HEK293 (cell line): ENCODE measurements around the gene ABR.

Experiments
- PATZ1 ChIP-seq: fragments of 450-650 bp; formaldehyde crosslinking; IDR thresholded peaks from 2 replicates; pipeline ENCODE4 v1.5.1; 2016; ENCODE audit warnings: missing biosample characterization, missing genetic modification characterization
- YY1 ChIP-seq: fragments of 450-650 bp; formaldehyde crosslinking; IDR thresholded peaks from 2 replicates; pipeline ENCODE4 v1.5.1; 2018; ENCODE audit warnings: missing biosample characterization, missing genetic modification characterization
- ZNF133 ChIP-seq: fragments of 450-650 bp; formaldehyde crosslinking; IDR thresholded peaks from 2 replicates; pipeline ENCODE4 v1.5.1; 2016; ENCODE audit warnings: missing biosample characterization, missing genetic modification characterization
- ZNF211 ChIP-seq: fragments of 450-650 bp; formaldehyde crosslinking; IDR thresholded peaks from 2 replicates; pipeline ENCODE4 v1.5.1; 2016; ENCODE audit warnings: low read depth, missing biosample characterization, missing genetic modification characterization
- ZNF274 ChIP-seq, 2 experiments: fragments of 200-500 bp in 1 of 2; fragments of 450-650 bp in 1 of 2; sonication (Bioruptor generic) in 1 of 2; formaldehyde crosslinking in 1 of 2; IDR thresholded peaks; 2 replicates each; pipeline versions ENCODE4 v1.5.1 to v1.6.1; 2014 to 2016; ENCODE audit warnings: borderline replicate concordance in 1 of 2, inconsistent platforms in 1 of 2, low read length in 1 of 2, missing biosample characterization in 1 of 2, missing genetic modification characterization in 1 of 2
- ZNF416 ChIP-seq: fragments of 450-650 bp; formaldehyde crosslinking; IDR thresholded peaks from 2 replicates; pipeline ENCODE4 v1.5.1; 2016; ENCODE audit warnings: missing biosample characterization, missing genetic modification characterization
- ZNF629 ChIP-seq: fragments of 450-650 bp; formaldehyde crosslinking; IDR thresholded peaks from 2 replicates; pipeline ENCODE4 v1.5.1; 2017; ENCODE audit warnings: missing biosample characterization, missing genetic modification characterization
- ZNF654 ChIP-seq: fragments of 450-650 bp; formaldehyde crosslinking; IDR thresholded peaks from 2 replicates; pipeline ENCODE4 v1.5.1; 2016; ENCODE audit warnings: low read depth, missing biosample characterization, missing genetic modification characterization
- ZSCAN30 ChIP-seq: fragments of 450-650 bp; IDR thresholded peaks from 2 replicates; pipeline ENCODE4 v1.5.1; 2018; ENCODE audit warnings: missing biosample characterization, mild to moderate bottlenecking, missing genetic modification characterization, moderate library complexity
- TF ChIP-seq, protein P1 (sequence below): fragments of 450-650 bp; formaldehyde crosslinking; IDR thresholded peaks from 2 replicates; pipeline ENCODE4 v1.5.1; 2016; ENCODE audit warnings: missing biosample characterization, missing genetic modification characterization
- TF ChIP-seq, protein P2 (sequence below): fragments of 450-650 bp; IDR thresholded peaks from 2 replicates; pipeline ENCODE4 v1.5.1; 2018; ENCODE audit warnings: missing biosample characterization, mild to moderate bottlenecking, missing genetic modification characterization

GRCh38 chr17:1143573-1143972 is 36.2 kb downstream of the ABR start:
- no peak for TF ChIP-seq ZNF654 (tag by site-specific recombination)
- TF ChIP-seq ZSCAN30 (tag by site-specific recombination), result no peak
- TF ChIP-seq ZNF211 (tag by site-specific recombination), result no peak
- no peak for TF ChIP-seq ZNF133 (tag by site-specific recombination)
- TF ChIP-seq, protein P1, sequence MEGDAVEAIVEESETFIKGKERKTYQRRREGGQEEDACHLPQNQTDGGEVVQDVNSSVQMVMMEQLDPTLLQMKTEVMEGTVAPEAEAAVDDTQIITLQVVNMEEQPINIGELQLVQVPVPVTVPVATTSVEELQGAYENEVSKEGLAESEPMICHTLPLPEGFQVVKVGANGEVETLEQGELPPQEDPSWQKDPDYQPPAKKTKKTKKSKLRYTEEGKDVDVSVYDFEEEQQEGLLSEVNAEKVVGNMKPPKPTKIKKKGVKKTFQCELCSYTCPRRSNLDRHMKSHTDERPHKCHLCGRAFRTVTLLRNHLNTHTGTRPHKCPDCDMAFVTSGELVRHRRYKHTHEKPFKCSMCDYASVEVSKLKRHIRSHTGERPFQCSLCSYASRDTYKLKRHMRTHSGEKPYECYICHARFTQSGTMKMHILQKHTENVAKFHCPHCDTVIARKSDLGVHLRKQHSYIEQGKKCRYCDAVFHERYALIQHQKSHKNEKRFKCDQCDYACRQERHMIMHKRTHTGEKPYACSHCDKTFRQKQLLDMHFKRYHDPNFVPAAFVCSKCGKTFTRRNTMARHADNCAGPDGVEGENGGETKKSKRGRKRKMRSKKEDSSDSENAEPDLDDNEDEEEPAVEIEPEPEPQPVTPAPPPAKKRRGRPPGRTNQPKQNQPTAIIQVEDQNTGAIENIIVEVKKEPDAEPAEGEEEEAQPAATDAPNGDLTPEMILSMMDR (tag by site-specific recombination), result no peak
- TF ChIP-seq ZNF416 (tag by site-specific recombination), result no peak
- no peak for TF ChIP-seq YY1
- TF ChIP-seq ZNF274 (IDR thresholded peaks at IDR 0.05; ENCODE audit: low read length), result no peak
- TF ChIP-seq ZNF274 (tag by site-specific recombination; IDR thresholded peaks at IDR 0.05; ENCODE audit: borderline replicate concordance), result no peak
- no peak for TF ChIP-seq ZNF629
- TF ChIP-seq, protein P2, sequence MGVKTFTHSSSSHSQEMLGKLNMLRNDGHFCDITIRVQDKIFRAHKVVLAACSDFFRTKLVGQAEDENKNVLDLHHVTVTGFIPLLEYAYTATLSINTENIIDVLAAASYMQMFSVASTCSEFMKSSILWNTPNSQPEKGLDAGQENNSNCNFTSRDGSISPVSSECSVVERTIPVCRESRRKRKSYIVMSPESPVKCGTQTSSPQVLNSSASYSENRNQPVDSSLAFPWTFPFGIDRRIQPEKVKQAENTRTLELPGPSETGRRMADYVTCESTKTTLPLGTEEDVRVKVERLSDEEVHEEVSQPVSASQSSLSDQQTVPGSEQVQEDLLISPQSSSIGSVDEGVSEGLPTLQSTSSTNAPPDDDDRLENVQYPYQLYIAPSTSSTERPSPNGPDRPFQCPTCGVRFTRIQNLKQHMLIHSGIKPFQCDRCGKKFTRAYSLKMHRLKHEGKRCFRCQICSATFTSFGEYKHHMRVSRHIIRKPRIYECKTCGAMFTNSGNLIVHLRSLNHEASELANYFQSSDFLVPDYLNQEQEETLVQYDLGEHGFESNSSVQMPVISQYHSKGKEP (tag by site-specific recombination), result no peak
- no peak for TF ChIP-seq PATZ1 (tag by site-specific recombination)
